HL-60 (cell line): ENCODE data around the gene DUS1L.

ENCODE experiments used
- DNase-seq, 2 experiments: peaks; one replicate each; pipeline ENCODE4 v3.0.0-alpha.2; 2010 to 2020; ENCODE audit warnings: low read depth in 1 of 2, low spot score in 1 of 2
- H3K27ac ChIP-seq: fragments of 250-450 bp; sonication (Bioruptor Pico); replicated peaks from 2 replicates; pipeline ENCODE4 v1.5.1; 2020; ENCODE audit warnings: mild to moderate bottlenecking, moderate library complexity
- H3K27me3 ChIP-seq: fragments of 250-450 bp; sonication (Bioruptor Pico); 2 replicates; pipeline ENCODE4 v1.5.1; 2021; ENCODE audit warnings: mild to moderate bottlenecking, moderate library complexity; ENCODE audit not compliant: insufficient read depth, poor library complexity, severe bottlenecking
- H3K4me3 ChIP-seq: replicated peaks from 2 replicates; pipeline ENCODE4 v1.5.1; 2011; ENCODE audit warnings: mild to moderate bottlenecking, control low read depth, low read length; ENCODE audit not compliant: insufficient read depth
- CTCF ChIP-seq: IDR thresholded peaks from one replicate; pipeline ENCODE4 v1.5.1; 2011; ENCODE audit warnings: low read length, control low read depth, inconsistent platforms; ENCODE audit not compliant: insufficient read depth
- GABPA ChIP-seq: IDR thresholded peaks from 2 replicates; pipeline ENCODE4 v1.6.1; 2012; ENCODE audit warnings: low read depth
- POLR2AphosphoS5 ChIP-seq: IDR thresholded peaks from 2 replicates; pipeline ENCODE4 v1.6.1; 2012; ENCODE audit warnings: low read depth
- SPI1 ChIP-seq: IDR thresholded peaks from 2 replicates; pipeline ENCODE4 v1.6.1; 2012; ENCODE audit warnings: low read depth, mild to moderate bottlenecking, borderline replicate concordance
- TF ChIP-seq, protein P1 (sequence below): IDR thresholded peaks from 2 replicates; pipeline ENCODE4 v1.6.1; 2012; ENCODE audit warnings: low read depth; ENCODE audit not compliant: insufficient replicate concordance

The DUS1L gene

GRCh38 chr17:82037092-82037888 is 28.3 kb downstream of the DUS1L start, which contains the start of gene DCXR:
Gene DCXR (minus strand): TSS chr17:82037697. CDS start chr17:82037682, 15 bp downstream.
- Histone ChIP-seq H3K27ac (peak within 1 kb of the TSS; percentile 86), H3K27me3 (no peaks in the 10 kb centered on the region), H3K4me3 (peak within 1 kb of the TSS; percentile 56)
- DNase-seq, result peak; percentile 88 to 98
- TF ChIP-seq CTCF (peak; percentile 68), GABPA (no peak), SPI1 (peak; percentile 45; the same call in 1 of the 2 replicates), POLR2AphosphoS5 (peak; percentile 90)
- TF ChIP-seq, protein P1, sequence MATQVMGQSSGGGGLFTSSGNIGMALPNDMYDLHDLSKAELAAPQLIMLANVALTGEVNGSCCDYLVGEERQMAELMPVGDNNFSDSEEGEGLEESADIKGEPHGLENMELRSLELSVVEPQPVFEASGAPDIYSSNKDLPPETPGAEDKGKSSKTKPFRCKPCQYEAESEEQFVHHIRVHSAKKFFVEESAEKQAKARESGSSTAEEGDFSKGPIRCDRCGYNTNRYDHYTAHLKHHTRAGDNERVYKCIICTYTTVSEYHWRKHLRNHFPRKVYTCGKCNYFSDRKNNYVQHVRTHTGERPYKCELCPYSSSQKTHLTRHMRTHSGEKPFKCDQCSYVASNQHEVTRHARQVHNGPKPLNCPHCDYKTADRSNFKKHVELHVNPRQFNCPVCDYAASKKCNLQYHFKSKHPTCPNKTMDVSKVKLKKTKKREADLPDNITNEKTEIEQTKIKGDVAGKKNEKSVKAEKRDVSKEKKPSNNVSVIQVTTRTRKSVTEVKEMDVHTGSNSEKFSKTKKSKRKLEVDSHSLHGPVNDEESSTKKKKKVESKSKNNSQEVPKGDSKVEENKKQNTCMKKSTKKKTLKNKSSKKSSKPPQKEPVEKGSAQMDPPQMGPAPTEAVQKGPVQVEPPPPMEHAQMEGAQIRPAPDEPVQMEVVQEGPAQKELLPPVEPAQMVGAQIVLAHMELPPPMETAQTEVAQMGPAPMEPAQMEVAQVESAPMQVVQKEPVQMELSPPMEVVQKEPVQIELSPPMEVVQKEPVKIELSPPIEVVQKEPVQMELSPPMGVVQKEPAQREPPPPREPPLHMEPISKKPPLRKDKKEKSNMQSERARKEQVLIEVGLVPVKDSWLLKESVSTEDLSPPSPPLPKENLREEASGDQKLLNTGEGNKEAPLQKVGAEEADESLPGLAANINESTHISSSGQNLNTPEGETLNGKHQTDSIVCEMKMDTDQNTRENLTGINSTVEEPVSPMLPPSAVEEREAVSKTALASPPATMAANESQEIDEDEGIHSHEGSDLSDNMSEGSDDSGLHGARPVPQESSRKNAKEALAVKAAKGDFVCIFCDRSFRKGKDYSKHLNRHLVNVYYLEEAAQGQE, result no peak

- Histone ChIP-seq H3K27me3 (no peaks in the 10 kb centered on the region), H3K27ac (peak overlapping the region; percentile 86), H3K4me3 (peak overlapping the region; percentile 56)
- TF ChIP-seq POLR2AphosphoS5, result no peak
- TF ChIP-seq GABPA, result no peak
- no peak for TF ChIP-seq SPI1
- no peak for TF ChIP-seq CTCF
- TF ChIP-seq, protein P1, result no peak
- DNase-seq, result no peak
These were observed 28.9 kb downstream of the DUS1L start for GRCh38 chr17:82036634-82037091.

DNA sequence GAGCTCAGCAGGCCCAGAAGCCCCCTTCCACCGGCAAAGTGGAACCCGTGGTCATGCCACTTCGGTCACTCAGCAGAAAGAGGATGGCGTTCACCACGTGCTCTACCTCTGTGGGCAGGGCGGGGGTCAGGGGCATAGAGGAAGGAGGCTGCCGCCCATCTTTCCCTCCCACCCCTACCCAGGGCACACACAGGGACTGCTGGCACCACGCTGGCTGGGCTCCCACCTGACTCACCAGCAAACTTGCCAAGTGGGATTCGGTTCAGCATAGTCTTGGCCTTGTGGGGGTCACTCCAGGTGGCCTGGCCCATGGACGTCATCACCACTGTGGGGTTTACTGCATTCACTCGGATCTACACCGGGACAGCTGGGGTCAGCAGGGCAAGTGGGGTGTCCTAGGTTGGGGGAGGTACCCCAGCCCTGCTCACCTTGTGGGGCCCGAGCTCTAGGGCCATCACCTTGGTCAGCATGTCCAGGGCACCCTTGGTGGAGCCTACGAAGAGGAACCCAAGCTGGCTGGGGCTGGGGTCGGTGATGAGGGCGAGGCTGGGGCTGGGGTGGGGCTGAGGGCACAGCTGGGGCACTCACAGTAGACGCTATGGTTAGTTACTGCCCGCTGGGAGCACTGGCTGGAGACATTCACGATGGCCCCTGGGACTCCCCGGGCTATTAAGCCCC is 29.5 kb downstream of the DUS1L start:
- DNase-seq, result no peak
- Histone ChIP-seq H3K27ac (no peak overlapping the region), H3K27me3 (no peaks in the 10 kb centered on the region), H3K4me3 (peak overlapping the region; percentile 56)
- TF ChIP-seq POLR2AphosphoS5 (no peak), CTCF (no peak), GABPA (no peak), SPI1 (no peak)
- TF ChIP-seq, protein P1, result no peak
